Measurements from ENCODE around the gene GDF15.

Gene GDF15

DNA sequence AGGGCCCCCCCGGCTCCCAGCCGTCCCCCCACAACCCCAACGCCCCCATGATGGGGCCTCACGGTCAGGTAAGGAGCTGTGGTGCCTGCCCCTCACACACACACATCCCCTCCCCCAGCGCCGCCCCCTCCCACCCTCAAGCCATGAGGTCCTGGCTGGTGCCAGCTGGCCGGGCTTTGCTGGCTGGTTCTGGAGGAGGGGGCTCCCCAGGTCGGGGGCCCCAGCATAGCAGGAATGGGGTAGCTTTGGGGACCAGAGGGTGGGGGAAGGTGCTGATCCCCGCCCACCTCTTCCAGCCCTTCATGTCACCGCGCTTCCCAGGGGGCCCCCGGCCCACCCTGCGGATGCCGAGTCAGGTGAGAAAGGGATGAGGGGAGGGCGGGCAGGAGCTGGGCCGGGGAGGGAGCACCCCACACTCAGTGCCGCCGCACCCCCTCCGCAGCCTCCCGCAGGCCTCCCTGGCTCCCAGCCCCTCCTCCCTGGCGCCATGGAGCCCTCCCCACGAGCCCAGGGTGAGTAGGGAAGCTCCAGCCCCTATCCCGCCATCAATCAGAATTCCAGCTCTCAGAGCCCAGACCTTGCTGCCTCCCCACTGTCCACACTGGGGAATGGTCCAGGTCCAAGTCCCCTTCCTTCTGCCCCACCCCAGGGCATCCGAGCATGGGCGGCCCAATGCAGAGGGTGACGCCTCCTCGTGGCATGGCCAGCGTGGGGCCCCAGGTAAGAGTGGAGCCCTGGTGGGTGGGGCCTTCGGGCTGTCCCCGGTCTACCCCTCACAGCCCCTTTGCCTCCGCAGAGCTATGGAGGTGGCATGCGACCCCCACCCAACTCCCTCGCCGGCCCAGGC lies 45.6 kb downstream of the GDF15 start:
- DNase-seq (ENCODE audit: low spot score): no peak

DNA sequence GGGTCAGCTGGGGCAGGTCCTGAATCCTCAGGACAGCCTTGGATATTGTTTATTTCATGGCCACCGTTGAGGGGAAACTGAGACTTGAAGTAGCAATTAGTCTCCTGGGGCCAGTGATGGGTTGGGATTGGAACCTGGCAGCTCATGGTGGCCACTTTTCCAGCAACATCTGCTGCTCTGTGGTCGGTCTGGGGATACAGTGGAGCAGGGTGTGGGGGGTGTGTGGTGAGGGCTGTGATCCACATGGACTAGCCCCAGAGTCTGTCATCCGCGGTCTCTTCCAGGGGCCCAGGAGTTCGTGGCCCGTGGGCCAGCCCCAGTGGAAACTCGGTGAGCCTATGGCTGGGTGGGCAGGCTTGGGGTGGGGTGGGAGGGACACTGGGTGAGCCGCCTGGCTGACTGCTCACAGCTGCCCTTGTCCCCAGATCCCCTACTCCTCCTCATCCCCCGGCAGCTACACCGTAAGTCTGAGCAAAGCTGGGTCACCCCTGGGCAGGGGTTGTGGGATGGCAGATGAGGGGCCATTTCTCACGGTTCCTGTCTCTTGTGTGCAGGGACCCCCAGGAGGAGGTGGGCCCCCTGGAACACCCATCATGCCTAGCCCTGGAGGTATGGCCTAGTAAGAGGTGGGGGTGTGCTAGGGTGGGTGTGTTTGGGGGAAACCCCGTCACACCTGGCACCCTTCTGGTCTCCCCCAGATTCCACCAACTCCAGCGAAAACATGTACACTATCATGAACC lies 46.5 kb downstream of the GDF15 start:
- no peak for DNase-seq (ENCODE audit: low spot score)

DNA sequence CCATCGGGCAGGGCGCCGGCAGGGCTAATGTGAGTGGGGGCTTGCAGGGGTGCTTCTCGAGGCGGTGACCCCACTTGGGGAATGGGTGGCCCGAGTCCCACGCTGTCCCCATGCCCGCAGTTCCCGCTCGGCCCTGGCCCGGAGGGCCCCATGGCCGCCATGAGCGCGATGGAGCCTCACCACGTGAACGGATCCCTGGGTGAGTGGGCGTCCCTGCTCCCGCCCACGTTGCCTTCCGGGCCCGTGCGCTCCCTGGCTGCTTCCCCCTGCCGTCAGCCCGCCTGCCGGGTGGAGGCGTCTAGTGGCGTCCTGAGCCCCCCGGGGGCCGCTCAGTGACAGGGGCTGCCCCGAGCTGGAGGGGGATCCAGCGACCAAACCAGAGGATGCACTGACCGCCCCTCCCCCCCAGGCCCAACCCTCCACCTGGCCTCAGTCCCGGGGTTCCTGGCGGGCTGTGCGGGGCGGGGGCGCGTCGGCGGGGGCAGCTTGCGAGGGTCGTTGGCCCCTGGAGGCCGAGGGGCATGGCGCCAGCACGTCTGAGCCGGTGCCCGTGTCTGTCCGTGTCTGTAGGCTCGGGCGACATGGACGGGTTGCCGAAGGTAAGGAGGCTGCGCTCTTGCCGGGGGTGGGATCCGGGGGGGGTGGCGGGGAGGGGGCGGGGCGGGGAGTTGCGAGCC lies 47.2 kb downstream of the GDF15 start:
- no peak for DNase-seq (ENCODE audit: low spot score)

DNA sequence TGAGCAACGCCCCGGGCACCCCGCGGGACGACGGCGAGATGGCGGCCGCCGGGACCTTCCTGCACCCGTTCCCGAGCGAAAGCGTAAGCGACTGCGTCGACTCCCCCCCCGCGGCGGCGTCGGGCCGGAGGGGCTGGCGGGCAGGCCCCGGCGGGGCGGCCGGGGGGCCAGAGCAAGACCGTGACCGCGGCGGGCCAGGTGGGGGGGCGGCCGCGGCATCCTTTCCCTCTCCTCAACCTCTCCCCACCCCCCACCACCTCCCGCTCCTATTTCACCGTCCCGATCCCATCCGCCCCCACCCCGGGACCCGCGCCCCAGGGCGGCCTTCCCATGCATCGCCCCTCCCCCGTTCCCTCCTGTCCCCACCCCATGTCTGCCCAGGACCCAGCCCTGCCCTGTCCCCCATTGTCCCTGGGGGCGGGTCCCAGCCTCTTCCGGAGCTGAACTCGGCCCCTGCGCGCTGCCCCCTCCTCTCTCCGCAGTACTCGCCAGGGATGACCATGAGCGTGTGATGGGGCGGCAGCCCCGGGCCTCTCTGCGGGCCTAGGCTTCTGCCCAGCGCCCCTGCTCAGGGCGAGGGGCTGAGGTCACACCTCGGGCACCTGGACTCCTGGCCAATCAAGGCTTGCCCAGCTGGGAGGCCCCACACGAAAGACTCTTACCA lies 47.9 kb downstream of the GDF15 start:
- DNase-seq (ENCODE audit: low spot score): no peak

- no peak for DNase-seq (ENCODE audit: low spot score)
Measured at GRCh38 chr19:18434411-18435175, 48.6 kb downstream of the GDF15 start.

- no peak for DNase-seq (ENCODE audit: low spot score)
Measured at GRCh38 chr19:18435178-18435841, 49.4 kb downstream of the GDF15 start.

DNA sequence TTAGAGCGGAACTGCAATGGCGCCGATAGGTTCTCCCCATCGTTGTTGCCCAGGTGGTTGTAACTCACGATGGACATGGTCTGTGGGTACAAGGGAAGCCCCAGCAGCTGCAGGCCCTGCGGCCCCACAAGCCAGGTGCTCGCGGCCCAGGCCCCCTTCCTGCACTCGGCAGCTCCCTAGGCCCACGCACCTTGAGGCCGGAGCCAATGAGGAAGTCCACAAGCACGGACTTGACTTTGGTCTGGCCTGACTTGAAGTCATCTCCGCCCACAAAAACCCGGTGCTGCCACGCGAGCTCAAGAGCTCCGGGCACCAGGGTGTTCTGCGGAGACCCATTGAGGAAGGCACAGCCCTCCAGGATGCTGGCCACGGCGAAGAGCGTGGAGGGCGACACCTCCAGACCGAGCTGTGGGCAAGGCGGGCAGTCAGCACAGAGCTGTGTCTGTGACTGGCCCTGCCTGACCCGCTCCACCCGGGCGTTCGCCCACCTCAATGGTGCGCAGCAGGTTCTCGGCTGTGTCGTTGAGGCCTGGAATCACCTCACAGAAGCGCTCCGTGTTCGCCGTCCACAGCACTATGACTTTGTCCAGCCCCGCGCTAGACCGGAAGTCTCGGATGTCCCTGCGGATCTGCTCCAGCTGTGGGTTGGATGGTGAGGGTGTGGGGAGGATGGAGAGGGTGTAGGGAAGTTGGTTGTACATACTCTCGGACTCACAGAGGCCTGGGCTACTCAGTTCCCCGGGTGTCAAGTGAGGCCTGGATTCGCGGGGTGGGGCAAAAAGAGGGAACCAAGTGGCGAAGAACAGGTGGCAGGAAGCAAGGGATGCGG lies 50.1 kb downstream of the GDF15 start:
- no peak for DNase-seq (ENCODE audit: low spot score)

GRCh38 chr19:18436671-18437490 lies 50.9 kb downstream of the GDF15 start:
- DNase-seq (ENCODE audit: low spot score): peak; percentile 81

GRCh38 chr19:18437491-18438330 lies 51.8 kb downstream of the GDF15 start, which contains the start of gene ISYNA1:
ISYNA1 (minus strand) TSS chr19:18438133; CDS start chr19:18437979, 154 bp downstream.
- peak; percentile 59 for DNase-seq (ENCODE audit: low spot score)

GRCh38 chr19:18438331-18439024 lies 52.5 kb downstream of the GDF15 start:
- DNase-seq (ENCODE audit: low spot score): no peak
